HTERT RPE-1 (cell line): ENCODE data around the gene UPK3BL2.
"Not testable (repeated sequence)": the region's sequence is repeated elsewhere in the genome, so short reads cannot be mapped to it uniquely, and the experiment has no call there.

Source experiments
- in situ Hi-C: fragments of 300-500 bp; cut with MboI; formaldehyde crosslinking; loops from 4 replicates; pipeline ENCODE4 v1.14.3; 2020; ENCODE audit warnings: low sequenced_read_pairs

The UPK3BL2 gene, protein sequence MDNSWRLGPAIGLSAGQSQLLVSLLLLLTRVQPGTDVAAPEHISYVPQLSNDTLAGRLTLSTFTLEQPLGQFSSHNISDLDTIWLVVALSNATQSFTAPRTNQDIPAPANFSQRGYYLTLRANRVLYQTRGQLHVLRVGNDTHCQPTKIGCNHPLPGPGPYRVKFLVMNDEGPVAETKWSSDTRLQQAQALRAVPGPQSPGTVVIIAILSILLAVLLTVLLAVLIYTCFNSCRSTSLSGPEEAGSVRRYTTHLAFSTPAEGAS

DNA sequence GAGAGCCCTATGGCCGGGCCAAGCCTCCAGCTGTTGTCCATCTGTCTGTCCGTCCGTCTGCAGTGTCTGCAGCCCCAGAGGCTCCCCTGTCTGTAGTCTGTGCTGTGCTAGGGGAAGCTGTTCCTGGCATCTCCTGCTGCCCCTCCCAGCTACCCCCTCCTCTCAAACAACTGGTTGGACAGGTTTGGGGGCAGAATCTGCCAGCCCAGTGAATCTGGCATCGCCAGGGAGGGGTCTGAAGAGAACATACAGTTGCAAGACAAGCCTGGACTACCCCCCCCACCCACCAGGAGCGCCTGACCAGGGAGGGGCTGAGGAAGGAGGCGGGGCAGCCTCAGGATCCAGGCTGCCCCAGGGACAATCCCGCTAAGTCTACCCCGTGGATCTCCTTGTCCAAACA is at the start of gene UPK3BL2:
TSS of gene UPK3BL2 (minus strand) at position 101 of the 400 bp plus-strand sequence. CDS start at position 41, 60 bp downstream.
- in situ Hi-C loops = not testable (repeated sequence)

DNA sequence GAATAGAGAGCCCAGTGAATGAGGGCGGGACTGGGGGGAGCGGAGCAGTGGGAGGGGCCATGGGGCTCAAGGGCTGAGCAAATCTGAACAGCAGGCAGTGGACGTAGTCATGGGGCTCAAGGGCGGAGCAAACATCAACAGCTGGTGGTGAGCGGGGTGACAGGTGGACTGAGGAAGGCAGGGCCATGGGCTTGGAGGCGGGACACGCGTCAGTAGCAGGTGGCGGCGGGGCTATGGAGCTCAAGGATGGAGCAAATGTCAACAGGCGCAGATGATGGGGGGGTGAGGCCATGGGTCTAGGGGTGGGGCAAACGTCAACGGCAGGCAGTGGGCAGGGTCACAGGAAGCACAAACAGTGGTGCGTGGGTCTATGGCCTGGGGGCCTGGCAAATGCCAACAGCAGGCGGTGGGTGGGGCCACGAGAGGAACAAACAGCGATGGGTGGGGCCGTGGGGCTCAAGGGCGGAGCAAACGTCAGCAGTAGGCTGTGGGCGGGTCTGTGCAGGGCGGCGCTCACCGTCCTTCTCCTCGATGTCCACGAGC is 49.1 kb upstream of the UPK3BL2 start:
- in situ Hi-C loops = not testable (repeated sequence)

DNA sequence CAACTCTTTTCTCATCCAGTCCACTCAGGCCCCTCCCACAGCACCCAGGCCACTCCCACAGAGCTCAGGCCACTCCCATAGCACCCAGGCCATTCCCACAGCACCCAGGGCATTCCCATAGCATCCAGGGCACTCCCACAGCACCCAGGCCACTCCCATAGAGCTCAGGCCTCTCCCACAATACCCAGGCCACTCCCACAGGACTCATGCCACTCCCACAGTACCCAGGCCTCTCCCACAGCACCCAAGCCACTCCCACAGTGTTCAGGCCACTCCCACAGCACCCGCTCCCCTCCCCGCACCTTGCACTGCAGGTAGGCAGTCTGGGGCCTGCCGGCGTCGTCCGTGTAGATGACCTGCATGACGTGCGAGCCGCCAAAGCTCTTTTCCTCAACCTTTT is 46.4 kb upstream of the UPK3BL2 start:
- in situ Hi-C loops = not testable (repeated sequence)

DNA sequence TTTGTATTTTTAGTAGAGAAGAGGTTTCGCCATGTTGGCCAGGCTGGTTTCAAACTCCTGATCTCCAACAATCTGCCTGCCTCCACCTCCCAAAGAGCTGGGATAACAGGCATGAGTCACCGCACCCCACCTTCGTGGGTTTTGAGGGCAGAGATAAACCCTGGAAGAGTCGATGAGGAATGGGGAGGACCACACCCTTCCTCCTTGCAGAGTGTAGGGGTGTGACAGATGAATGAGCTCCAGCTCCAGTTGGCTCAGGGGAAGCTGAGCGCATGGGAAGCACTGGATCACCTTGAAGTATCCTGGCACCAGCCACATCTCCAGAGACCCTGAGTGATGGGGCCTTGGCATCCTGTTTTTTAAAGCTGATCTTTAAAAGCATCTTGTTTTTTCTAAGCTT is 40.0 kb upstream of the UPK3BL2 start:
- in situ Hi-C loops = not testable (repeated sequence)

DNA sequence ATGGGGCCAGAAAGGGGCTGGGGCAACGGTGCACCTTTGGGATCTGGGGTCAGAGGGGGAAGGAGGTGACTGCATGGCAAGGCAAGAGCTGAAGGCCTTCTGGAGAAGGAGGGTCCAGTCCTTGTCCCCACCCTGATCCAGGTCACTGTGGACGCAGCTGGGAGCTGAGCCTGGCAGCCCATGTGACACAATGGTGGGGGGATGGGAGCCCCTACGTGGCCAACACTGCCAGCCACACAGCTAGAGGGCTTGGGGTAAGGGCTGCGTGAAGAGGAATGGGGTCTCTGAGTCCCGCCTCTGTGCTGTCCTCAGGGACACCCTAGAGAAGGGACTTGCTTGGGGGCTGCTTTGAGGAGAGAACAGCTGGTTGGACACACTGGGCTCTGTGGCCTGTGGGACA is 38.2 kb upstream of the UPK3BL2 start:
- in situ Hi-C loops = not testable (repeated sequence)

DNA sequence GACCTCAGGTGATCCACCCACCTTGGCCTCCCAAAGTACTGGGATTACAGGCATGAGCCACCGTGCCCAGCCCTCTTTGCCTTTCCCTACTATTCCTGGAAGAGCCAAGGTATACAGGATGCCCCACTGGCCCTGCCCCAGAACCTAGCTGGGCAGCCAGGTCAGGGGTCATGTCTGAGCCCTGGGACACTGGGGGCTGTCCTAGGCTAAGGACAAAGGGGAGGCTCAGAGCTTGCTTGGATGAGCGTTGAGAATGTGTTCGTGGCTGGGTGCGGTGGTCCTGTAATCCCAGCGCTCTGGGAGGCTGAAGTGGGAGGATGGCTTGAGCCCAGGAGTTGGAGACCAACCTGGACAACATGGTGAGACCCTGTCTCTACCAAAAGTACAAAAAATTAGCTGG is 35.0 kb upstream of the UPK3BL2 start:
- in situ Hi-C loops = not testable (repeated sequence)

DNA sequence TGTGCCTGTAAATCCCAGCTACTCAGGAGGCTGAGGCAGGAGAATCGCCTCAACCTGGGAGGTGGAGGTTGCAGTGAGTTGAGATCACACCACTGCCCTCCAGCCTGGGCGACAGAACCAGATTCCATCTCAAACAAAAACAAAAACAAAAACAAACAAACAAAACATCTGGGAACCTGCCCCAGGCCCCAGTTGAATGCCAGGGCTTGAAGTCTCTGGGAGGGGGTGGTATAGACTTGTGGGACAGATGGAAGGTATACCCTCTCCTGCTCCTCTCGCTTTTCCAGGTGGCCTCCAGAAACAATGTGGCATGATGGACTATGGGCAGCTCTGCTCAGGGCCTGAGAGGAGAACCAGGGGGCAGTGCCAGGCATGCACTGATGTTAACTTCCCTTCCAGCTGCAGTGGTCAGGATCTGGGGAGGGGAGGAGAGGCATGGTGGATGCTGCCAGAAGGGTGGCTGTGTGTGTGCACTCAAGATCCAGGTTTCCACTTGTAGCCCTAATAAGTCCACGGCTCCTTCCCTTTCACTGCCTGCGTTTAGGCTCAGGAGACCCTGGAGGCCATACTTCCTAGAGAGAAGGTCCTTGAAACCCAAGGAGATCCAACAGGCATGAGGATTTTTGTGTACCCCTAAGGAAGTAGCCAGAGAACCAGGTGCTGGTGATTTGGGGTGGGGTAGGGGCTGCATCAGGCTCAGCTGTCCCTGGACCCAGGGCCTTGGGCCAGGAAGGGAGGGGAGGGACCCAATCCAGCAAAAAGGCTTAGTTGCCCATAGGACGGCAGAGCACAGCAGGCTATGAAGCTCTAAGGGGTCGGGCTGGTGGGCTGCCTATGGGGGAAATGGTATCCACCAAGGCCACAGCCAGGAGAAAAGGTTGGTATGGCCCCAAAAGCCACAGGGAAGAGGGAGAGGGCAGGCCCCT is 34.1 kb upstream of the UPK3BL2 start:
- in situ Hi-C loops = not testable (repeated sequence)

DNA sequence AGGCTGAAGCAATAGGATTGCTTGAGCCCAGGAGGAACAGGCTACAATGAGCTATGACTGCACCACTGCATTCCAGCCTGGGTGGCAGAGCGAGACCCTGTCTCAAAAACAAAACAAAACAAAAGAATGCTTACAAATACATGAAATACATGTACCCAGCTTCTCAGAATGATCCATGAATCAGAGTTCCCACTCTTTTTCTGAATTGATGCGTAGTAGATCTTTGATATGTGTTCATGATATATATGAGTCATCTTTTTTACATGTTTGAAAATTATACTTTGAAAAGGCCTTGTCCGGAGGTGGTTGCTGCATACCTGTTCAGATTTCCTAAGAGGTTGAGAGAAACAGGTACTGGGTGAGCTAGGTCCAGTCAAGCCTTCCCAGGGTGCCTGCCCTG is 32.9 kb upstream of the UPK3BL2 start:
- in situ Hi-C loops = not testable (repeated sequence)

DNA sequence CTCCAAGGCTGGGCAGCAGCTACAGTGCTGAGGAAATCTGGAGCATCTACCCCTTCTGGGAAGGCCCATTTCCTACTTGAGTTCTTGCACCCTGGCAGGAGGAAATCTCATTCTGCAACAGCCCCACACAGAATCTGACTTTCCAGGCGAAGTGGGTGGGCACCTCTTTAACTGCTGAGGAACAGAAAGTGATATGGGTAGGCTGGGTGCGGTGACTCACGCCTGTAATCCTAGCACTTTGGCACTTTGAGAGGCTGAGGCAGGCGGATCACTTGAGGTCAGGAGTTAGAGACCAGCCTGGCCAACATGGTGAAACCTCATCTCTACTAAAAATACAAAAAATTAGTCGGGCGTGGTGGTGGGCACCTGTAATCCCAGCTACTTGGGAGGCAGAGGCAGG is 31.1 kb upstream of the UPK3BL2 start:
- in situ Hi-C loops = not testable (repeated sequence)

DNA sequence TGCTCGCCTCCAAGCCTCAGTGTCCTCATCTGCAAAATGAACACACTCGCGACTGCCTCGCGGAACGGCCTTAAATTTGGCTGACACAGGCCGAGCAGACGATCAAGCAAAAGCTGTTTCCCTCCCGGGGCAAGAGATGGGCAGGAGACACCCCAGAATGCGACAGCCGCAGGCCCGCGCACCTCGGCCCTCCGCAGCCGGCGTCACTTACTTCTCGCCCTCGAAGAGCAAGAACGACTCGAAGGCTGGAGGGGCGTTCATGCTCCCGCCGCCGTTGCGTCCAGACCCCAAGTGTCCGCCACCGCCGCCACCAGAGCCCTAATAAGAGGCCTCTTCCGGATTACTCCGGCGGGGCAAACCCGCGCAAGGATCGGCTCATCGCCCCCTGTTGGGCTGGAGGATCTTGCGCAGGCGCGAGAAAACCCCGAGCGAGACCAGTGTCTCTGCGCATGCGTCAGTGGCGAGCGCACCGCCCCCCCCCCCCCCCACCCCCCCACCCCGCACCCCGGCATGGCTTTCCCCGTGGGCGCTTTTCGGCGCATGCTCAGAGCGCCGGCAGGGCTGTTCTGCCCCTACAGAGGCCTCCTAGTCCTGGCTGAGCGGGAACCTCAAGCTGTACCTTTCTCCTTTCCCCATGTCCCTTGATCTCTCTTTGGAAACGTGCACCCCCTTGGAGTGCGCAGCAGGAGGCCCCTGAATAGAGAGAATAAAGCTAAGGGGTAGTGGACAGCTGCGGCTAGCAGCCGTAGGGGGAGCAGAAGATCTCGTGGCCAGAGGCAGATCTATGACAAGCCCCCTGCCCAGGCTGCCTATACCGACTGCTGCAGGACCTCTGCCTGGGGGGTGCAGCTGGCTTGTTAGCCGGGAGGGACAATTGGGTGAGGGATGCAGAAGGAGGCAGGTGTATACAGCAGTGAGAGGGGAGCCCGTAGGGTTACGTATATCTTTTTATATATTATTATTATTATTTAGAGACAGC is 29.1 kb upstream of the UPK3BL2 start, which contains the start of gene POLR2J3:
TSS of gene POLR2J3 (minus strand) at position 323 of the 979 bp plus-strand sequence. CDS start at position 261, 62 bp downstream.
- in situ Hi-C loops = not testable (repeated sequence)

DNA sequence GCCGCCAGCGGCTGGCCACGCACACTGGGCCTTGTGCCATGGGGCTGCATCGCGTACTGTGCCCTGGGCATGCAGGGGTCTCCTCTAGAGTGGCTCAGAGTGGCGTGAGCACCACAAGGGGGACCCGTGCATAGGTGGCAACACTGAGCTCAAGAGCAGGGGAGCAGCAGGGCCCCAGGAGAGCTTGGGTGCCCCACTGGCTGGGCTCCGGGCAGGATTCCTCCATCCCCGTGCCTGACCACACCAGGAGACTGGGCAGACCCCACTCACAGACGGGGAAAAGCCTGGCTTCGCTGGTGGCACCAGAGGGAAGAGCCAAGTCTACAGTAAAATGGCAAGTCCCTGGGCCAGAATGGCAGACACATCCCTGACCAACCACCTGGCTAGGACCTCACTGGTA is 25.1 kb upstream of the UPK3BL2 start:
- in situ Hi-C loops = not testable (repeated sequence)

DNA sequence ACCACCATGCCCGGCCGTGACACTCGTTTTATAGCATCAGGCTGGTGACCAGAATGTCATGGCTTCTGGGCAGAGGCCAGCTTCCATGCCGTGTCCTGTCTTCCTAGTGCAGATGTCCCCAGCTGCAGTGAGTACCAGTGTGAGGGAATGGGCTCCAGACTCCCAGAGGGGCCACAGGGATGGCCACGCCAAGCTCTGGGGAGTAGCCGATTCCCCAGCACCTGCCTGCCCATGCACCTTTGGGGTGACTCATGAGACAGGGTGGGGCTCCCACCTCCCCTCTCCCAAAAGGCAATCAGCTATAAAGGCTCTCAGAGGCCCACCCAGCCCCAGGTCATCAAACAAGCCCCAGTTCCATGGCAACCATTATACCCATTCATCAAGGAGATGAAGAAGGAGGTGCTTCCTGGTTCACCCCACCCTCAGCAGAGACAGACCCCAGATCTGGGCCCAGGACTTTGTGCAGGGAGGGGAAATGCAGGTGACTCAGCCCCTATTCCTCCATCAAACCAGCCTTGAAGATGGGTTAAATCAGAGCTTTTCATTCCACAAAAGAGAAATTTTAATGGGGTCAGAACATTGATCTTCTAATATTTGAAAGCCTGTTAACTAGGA is 7.4 kb upstream of the UPK3BL2 start, which contains the start of gene SPDYE2:
TSS of gene SPDYE2 (plus strand) at position 419 of the 615 bp plus-strand sequence. CDS start 2,030 bp downstream, outside the sequence.
- in situ Hi-C loops = not testable (repeated sequence)

DNA sequence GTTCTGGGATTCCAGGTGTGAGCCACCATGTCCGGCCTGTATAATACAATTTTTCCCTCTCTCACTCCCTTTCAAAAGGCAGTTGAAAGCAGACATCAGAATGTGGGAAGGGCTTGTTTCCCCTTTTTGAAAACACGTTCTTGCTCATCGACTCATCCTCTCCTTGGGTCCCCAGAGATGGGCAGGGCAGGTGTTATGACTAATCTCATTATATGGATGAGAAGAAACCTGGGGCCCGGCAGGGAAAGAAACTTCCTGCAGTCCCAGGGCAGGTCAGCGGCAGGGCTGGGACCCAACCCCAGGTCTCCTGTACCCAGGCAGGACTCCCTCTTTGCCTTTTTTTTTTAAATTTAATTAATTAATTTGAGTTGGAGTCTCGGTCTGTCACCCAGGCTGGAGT is 2.9 kb upstream of the UPK3BL2 start:
- in situ Hi-C loops = not testable (repeated sequence)

DNA sequence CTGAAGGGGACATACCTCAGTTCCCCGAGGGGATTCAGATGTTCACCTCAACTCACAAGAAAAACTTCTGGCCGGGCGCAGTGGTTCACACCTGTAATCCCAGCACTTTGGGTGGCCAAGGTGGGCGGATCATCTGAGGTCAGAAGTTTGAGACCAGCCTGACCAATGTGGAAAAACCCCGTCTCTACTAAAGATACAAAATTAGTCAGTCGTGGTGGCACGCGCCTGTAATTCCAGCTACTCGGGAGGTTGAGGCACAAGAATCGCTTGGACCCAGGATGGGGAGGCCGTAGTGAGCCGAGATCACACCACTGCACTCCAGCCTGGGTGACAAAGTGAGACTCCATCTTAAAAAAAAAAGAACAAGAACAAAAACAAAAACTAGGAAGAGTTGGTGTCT is 1.8 kb upstream of the UPK3BL2 start:
- in situ Hi-C loops = not testable (repeated sequence)

DNA sequence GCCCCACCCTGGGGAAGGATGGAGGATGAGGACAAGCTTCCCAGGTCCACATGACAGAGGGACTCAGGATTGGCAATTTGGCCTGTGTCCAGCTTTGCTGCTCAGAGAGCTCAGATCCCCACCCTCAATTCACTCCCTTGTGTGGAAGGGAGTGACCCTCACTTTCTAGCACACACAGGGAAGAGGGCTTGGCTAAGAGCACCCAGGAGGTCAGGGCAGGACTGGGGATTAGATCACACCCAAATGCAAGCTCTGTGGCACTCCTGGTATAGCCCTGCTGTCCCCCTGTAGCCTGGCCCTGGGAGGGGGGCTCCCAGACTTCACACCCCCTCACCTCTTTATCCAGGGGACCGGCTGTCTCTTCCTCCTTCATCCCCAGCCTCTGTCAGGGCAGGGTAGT is 876 bp upstream of the UPK3BL2 start:
- in situ Hi-C loops = not testable (repeated sequence)

DNA sequence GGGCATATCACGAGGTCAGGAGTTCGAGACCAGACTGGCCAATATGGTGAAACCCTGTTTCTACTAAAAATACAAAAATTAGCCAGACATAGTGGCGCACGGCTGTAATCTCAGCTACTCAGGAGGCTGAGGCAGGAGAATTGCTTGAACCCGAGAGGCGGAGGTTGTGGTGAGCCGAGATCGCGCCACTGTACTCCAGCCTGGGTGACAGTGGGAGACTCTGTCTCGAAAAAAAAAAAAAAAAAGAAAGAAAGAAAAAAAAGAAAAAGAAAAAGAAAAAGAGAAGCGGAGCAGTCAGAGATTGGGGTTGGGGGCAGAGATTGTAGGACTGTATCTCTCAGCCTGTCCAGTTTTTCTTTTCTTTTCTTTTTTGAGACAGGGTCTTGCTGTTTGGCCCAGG is 725 bp downstream of the UPK3BL2 start:
- in situ Hi-C loops = not testable (repeated sequence)

DNA sequence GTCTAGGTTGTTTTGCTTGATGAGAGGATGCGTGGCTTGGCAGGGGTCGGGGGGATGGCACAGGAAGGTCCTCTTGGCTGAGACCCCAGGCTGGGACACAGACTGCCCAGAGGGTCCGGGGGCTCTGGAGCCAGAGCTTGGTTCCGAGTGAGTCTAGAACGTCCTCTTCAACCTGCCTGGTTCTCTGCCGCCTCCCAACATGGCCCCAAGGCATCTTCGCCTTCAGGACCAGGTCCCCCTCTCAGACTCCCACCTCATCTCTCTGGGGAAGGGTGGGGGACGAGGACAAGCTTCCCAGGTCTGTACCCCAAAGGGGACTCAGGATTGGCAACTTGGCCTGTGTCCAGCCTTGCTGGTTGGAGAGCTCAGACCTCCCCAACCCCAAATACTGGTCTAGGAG is 1.4 kb downstream of the UPK3BL2 start:
- in situ Hi-C loops = not testable (repeated sequence)

DNA sequence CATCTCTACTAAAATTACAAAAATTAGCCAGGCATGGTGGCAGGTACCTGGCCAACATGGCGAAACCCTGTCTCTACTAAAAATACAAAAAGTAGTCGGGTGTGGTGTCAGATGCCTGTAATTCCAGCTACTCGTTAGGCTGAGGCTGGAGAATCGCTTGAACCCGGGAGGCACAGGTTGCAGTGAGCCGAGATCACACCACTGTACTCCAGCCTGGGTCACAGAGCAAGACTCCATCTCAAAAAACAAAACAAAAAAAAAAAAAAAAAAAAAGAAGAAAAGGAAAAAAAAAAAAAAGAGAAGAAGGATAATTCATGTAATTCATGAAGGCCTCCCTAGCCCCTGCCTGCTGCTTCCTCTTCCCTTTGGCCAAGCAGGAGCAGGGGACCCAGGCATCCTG is 2.9 kb downstream of the UPK3BL2 start:
- in situ Hi-C loops = not testable (repeated sequence)

DNA sequence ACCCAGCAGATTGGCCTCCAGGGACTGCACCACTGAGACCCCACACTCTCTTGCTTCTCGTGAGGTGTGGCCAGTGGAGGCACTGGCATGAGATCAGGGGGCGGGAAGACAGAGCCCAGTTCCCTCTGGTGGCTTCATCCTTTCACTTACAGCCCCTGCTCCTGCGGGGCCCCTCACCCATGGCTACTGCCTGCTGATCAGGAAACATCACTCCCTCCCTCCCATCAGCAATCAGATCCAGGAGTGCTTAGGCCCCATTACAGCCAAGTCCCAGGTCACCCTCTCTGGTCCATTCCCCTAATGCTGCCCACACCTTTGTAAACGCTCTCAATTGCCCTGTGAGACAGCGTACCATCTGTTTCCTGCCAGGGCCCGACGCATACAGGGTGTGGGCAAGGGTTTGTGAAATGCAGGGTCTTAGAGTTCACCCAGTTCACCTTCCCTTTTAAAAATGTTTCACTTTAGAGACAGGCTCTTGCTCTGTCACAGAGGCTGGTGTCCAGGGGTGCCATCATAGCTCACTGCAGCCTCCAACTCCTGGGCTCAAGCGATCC is 8.4 kb downstream of the UPK3BL2 start:
- in situ Hi-C loops = not testable (repeated sequence)
